MM.1S (cell line): Measurements from ENCODE around the gene PARD3.

Experiments
- DNase-seq: peaks from one replicate; pipeline ENCODE4 v3.0.0-alpha.2; 2015
- H2AFZ ChIP-seq: fragments of 300-600 bp; sonication (generic); 2 replicates; pipeline ENCODE4 v1.6.0; 2016; ENCODE audit warnings: antibody characterized with exemption, low read length
- H3F3A ChIP-seq: fragments of 300-600 bp; sonication (generic); 2 replicates; pipeline ENCODE4 v1.6.1; 2016; ENCODE audit warnings: mild to moderate bottlenecking, antibody characterized with exemption, low read length, moderate library complexity, mixed read lengths; ENCODE audit not compliant: insufficient read depth
- H3K27ac ChIP-seq: fragments of 300-600 bp; sonication (generic); 2 replicates; pipeline ENCODE4 v1.5.1; 2016; ENCODE audit warnings: mild to moderate bottlenecking, low read length
- H3K27me3 ChIP-seq: fragments of 300-600 bp; sonication (generic); replicated peaks from 2 replicates; pipeline ENCODE4 v1.6.0; 2016; ENCODE audit warnings: low read length; ENCODE audit not compliant: insufficient read depth
- H3K36me3 ChIP-seq: fragments of 300-600 bp; sonication (generic); replicated peaks from 2 replicates; pipeline ENCODE4 v1.6.1; 2016; ENCODE audit warnings: mild to moderate bottlenecking, low read length, mixed read lengths; ENCODE audit not compliant: insufficient read depth
- H3K4me1 ChIP-seq: fragments of 300-600 bp; sonication (generic); 2 replicates; pipeline ENCODE4 v1.6.1; 2016; ENCODE audit warnings: low read length, mixed read lengths
- H3K4me2 ChIP-seq: fragments of 300-600 bp; sonication (generic); 2 replicates; pipeline ENCODE4 v1.6.0; 2016; ENCODE audit warnings: low read depth, low read length
- H3K4me3 ChIP-seq: fragments of 300-600 bp; sonication (generic); 2 replicates; pipeline ENCODE4 v1.5.1; 2016; ENCODE audit warnings: low read length, mixed read lengths
- H3K79me2 ChIP-seq: fragments of 300-600 bp; sonication (generic); 2 replicates; pipeline ENCODE4 v1.6.1; 2016; ENCODE audit warnings: mixed run types, low read length, mixed read lengths
- H3K9ac ChIP-seq: fragments of 300-600 bp; sonication (generic); 2 replicates; pipeline ENCODE4 v1.6.1; 2016; ENCODE audit warnings: low read length, mixed read lengths
- H3K9me2 ChIP-seq: fragments of 300-600 bp; sonication (generic); replicated peaks from 2 replicates; pipeline ENCODE4 v1.6.1; 2016; ENCODE audit warnings: mild to moderate bottlenecking, low read length, mixed read lengths; ENCODE audit not compliant: insufficient read depth
- H3K9me3 ChIP-seq: fragments of 300-600 bp; sonication (generic); replicated peaks from 2 replicates; pipeline ENCODE4 v1.6.1; 2016; ENCODE audit warnings: mild to moderate bottlenecking, low read length, mixed read lengths; ENCODE audit not compliant: insufficient read depth
- H4K20me1 ChIP-seq: fragments of 300-600 bp; sonication (generic); 2 replicates; pipeline ENCODE4 v1.6.1; 2016; ENCODE audit warnings: mild to moderate bottlenecking, low read length, moderate library complexity, mixed read lengths; ENCODE audit not compliant: insufficient read depth
- CTCF ChIP-seq: fragments of 300-600 bp; sonication (generic); IDR thresholded peaks from 2 replicates; pipeline ENCODE4 v1.5.1; 2016; ENCODE audit warnings: antibody characterized with exemption, low read length, mixed read lengths
- EZH2 ChIP-seq: fragments of 300-600 bp; sonication (generic); optimal IDR thresholded peaks from 2 replicates; pipeline ENCODE3; 2017; ENCODE audit warnings: low read depth, mild to moderate bottlenecking, antibody characterized with exemption, low read length, mixed read lengths
- EZH2phosphoT487 ChIP-seq: fragments of 300-600 bp; sonication (generic); IDR thresholded peaks from 2 replicates; pipeline ENCODE4 v1.6.1; 2018; ENCODE audit warnings: antibody characterized with exemption, low read length

Gene PARD3

GRCh38 chr10:34809796-34810195 is 5.3 kb downstream of the PARD3 start:
- Histone ChIP-seq H3K79me2 (peaks cover 94% of the 10 kb centered on the region), H3K4me2 (peak overlapping the region; percentile 96; the same call in 1 of the 2 replicates), H3K9me2 (no peaks in the 10 kb centered on the region), H2AFZ (no peak overlapping the region), H3K36me3 (no peaks in the 10 kb centered on the region), H4K20me1 (peaks cover 9% of the 10 kb centered on the region), H3K27ac (peak overlapping the region; percentile 58; the same call in 1 of the 2 replicates), H3K4me3 (peak overlapping the region; percentile 66), H3K4me1 (peaks cover 25% of the 10 kb centered on the region), H3F3A (peaks cover 21% of the 10 kb centered on the region), H3K27me3 (no peaks in the 10 kb centered on the region), H3K9ac (peak overlapping the region; percentile 29; the same call in 1 of the 2 replicates), H3K9me3 (no peaks in the 10 kb centered on the region)
- no peak for TF ChIP-seq EZH2phosphoT487
- no peak for DNase-seq

GRCh38 chr10:34808801-34809745 is 6.0 kb downstream of the PARD3 start:
- H3K4me2 ChIP-seq, result peak overlapping the region; percentile 96
- peaks cover 25% of the 10 kb centered on the region for H3K4me1 ChIP-seq
- peaks cover 21% of the 10 kb centered on the region for H3F3A ChIP-seq
- H3K4me3 ChIP-seq, result peak overlapping the region; percentile 66
- peak; percentile 70 for DNase-seq
- no peaks in the 10 kb centered on the region for H3K36me3 ChIP-seq
- peaks cover 98% of the 10 kb centered on the region for H3K79me2 ChIP-seq
- H3K9me2 ChIP-seq, result no peaks in the 10 kb centered on the region
- peak overlapping the region; percentile 58; the same call in 1 of the 2 replicates for H3K27ac ChIP-seq
- H3K9ac ChIP-seq, result peak overlapping the region; percentile 29; the same call in 1 of the 2 replicates
- H4K20me1 ChIP-seq, result peaks cover 9% of the 10 kb centered on the region
- H2AFZ ChIP-seq, result peak overlapping the region; percentile 30; the same call in 1 of the 2 replicates
- no peaks in the 10 kb centered on the region for H3K9me3 ChIP-seq
- TF ChIP-seq EZH2phosphoT487 (no peak), EZH2 (no peak)
- no peaks in the 10 kb centered on the region for H3K27me3 ChIP-seq

- Histone ChIP-seq H4K20me1 (peaks cover 9% of the 10 kb centered on the region), H3K4me3 (peak overlapping the region; percentile 66; the same call in 1 of the 2 replicates), H3K79me2 (peaks cover 98% of the 10 kb centered on the region), H3K4me2 (peak overlapping the region; percentile 96), H3K36me3 (no peaks in the 10 kb centered on the region), H3K4me1 (peaks cover 25% of the 10 kb centered on the region), H3K9me2 (no peaks in the 10 kb centered on the region), H3K9me3 (no peaks in the 10 kb centered on the region), H2AFZ (no peak overlapping the region), H3K27me3 (no peaks in the 10 kb centered on the region), H3F3A (peaks cover 21% of the 10 kb centered on the region), H3K27ac (peak overlapping the region; percentile 58; the same call in 1 of the 2 replicates), H3K9ac (peak overlapping the region; percentile 29; the same call in 1 of the 2 replicates)
- DNase-seq, result no peak
- TF ChIP-seq EZH2phosphoT487 (no peak), EZH2 (no peak), CTCF (no peak)
These were observed 6.8 kb downstream of the PARD3 start for GRCh38 chr10:34808336-34808735.

- H3K4me1 ChIP-seq, result peaks cover 10% of the 10 kb centered on the region
- no peak overlapping the region for H3K9ac ChIP-seq
- no peaks in the 10 kb centered on the region for H3K27me3 ChIP-seq
- DNase-seq, result no peak
- H2AFZ ChIP-seq, result no peak overlapping the region
- H3K9me2 ChIP-seq, result no peaks in the 10 kb centered on the region
- H3K36me3 ChIP-seq, result no peaks in the 10 kb centered on the region
- no peak overlapping the region for H3K4me2 ChIP-seq
- no peak overlapping the region for H3K4me3 ChIP-seq
- no peaks in the 10 kb centered on the region for H3K9me3 ChIP-seq
- H4K20me1 ChIP-seq, result no peaks in the 10 kb centered on the region; the same call in 1 of the 2 replicates
- peaks cover 8% of the 10 kb centered on the region; the same call in 1 of the 2 replicates for H3F3A ChIP-seq
- H3K27ac ChIP-seq, result no peak overlapping the region
- peaks cover 97% of the 10 kb centered on the region for H3K79me2 ChIP-seq
- TF ChIP-seq EZH2phosphoT487, result no peak
- TF ChIP-seq CTCF, result no peak
- no peak for TF ChIP-seq EZH2
These were observed 10.8 kb downstream of the PARD3 start for GRCh38 chr10:34804306-34804705.
